H1 (cell line): Measurements from ENCODE around the gene CPT1A. TPM values are rescaled to one million over a fixed set of nuclear protein-coding genes. Genes with fewer than 3 reads are reported as not detected.

ENCODE experiments used
- CTCF ChIA-PET: fragments of 300-600 bp; sonication (Branson Sonifier 250); formaldehyde crosslinking; loops from one replicate; lab custom pipeline; 2021; ENCODE audit not compliant: partially characterized antibody; lab: Charles Lee
- POLR2A ChIA-PET: fragments of 300-600 bp; sonication (Branson Sonifier 250); formaldehyde crosslinking; loops from one replicate; lab custom pipeline; 2021; ENCODE audit warnings: inconsistent platforms; ENCODE audit not compliant: partially characterized antibody; lab: Charles Lee
- DNase-seq, 2 experiments: peaks; one replicate each; pipeline versions ENCODE4 v3.0.0 to v3.0.0-alpha.2; 2010 to 2022; ENCODE audit warnings: low spot score in 2 of 2, low read depth in 1 of 2, mixed read lengths in 1 of 2
- FAIRE-seq: peaks from 2 replicates; lab custom pipeline; 2011; peaks lifted over from hg19 to GRCh38; lab: Jason Lieb, UNC
- H2AFZ ChIP-seq: 2 replicates; pipeline ENCODE4 v1.8.1; 2012; ENCODE audit warnings: low read length, inconsistent platforms
- H2AK5ac ChIP-seq: 2 replicates; pipeline ENCODE4 v1.6.1; 2013; ENCODE audit warnings: low read depth, low read length
- H2BK120ac ChIP-seq: replicated peaks from 2 replicates; pipeline ENCODE3; 2013; ENCODE audit warnings: low read depth, low read length, inconsistent platforms
- H2BK12ac ChIP-seq: 2 replicates; pipeline ENCODE4 v1.6.1; 2013; ENCODE audit warnings: low read depth, low read length
- H2BK15ac ChIP-seq: 2 replicates; pipeline ENCODE4 v1.6.1; 2013; ENCODE audit warnings: low read length
- H2BK20ac ChIP-seq: 2 replicates; pipeline ENCODE4 v1.6.1; 2013; ENCODE audit warnings: low read length
- H2BK5ac ChIP-seq: 2 replicates; pipeline ENCODE4 v1.6.1; 2013; ENCODE audit warnings: low read depth, low read length
- H3K14ac ChIP-seq: 2 replicates; pipeline ENCODE4 v1.6.1; 2013; ENCODE audit warnings: inconsistent platforms; ENCODE audit not compliant: insufficient read length
- H3K18ac ChIP-seq: 2 replicates; pipeline ENCODE4 v1.6.1; 2013; ENCODE audit warnings: low read length; ENCODE audit errors: extremely low read depth
- H3K23ac ChIP-seq: 2 replicates; pipeline ENCODE4 v1.6.1; 2013; ENCODE audit warnings: inconsistent platforms; ENCODE audit not compliant: insufficient read length
- H3K23me2 ChIP-seq: 2 replicates; pipeline ENCODE4 v1.6.1; 2013; ENCODE audit warnings: low read depth, low read length
- H3K27ac ChIP-seq: 2 replicates; pipeline ENCODE4 v1.6.1; 2011; ENCODE audit warnings: low read depth, low read length, inconsistent platforms
- H3K27me3 ChIP-seq, 4 experiments: replicated peaks in 1 of 4; 1 replicate in 1 of 4; 2 replicates in 3 of 4; pipeline versions ENCODE4 v1.6.1 to v1.8.1; 2011 to 2013; ENCODE audit warnings: low read length in 3 of 4, mild to moderate bottlenecking in 3 of 4, inconsistent platforms in 2 of 4, mixed read lengths in 2 of 4, moderate library complexity in 1 of 4; ENCODE audit not compliant: control insufficient read depth in 3 of 4, insufficient read depth in 3 of 4; ENCODE audit errors: extremely low read depth in 1 of 4
- H3K36me3 ChIP-seq, 4 experiments: 2 replicates each; pipeline versions ENCODE4 v1.6.1 to v1.8.1; 2011 to 2013; ENCODE audit warnings: mild to moderate bottlenecking in 4 of 4, low read length in 3 of 4, moderate library complexity in 2 of 4, control low read depth in 1 of 4, inconsistent platforms in 1 of 4; ENCODE audit not compliant: insufficient read depth in 4 of 4, control insufficient read depth in 2 of 4
- H3K4ac ChIP-seq: replicated peaks from 2 replicates; pipeline ENCODE3; 2013; ENCODE audit warnings: low read length, low read depth, mixed read lengths, inconsistent platforms; ENCODE audit not compliant: insufficient read length
- H3K4me1 ChIP-seq, 4 experiments: replicated peaks in 1 of 4; 1 replicate in 1 of 4; 2 replicates in 3 of 4; pipeline versions ENCODE4 v1.6.1 to v1.8.1; 2011 to 2013; ENCODE audit warnings: low read length in 3 of 4, inconsistent platforms in 2 of 4, mixed read lengths in 1 of 4; ENCODE audit not compliant: insufficient read depth in 4 of 4, control insufficient read depth in 3 of 4
- H3K4me2 ChIP-seq, 2 experiments: 2 replicates each; pipeline versions ENCODE4 v1.6.1 to v1.8.1; 2011 to 2013; ENCODE audit warnings: low read depth in 2 of 2, low read length in 2 of 2, control low read depth in 1 of 2, inconsistent platforms in 1 of 2, mild to moderate bottlenecking in 1 of 2; ENCODE audit not compliant: insufficient read depth in 1 of 2
- H3K4me3 ChIP-seq, 4 experiments: fragments of 200-600, 300-600 bp in 1 of 4; sonication (generic), shearing (Covaris generic), sonication (Bioruptor Twin) in 1 of 4; 2 replicates each; pipeline versions ENCODE4 v1.5.1 to v1.8.1; 2011 to 2016; ENCODE audit warnings: low read length in 4 of 4, low read depth in 3 of 4, control low read depth in 2 of 4, inconsistent platforms in 2 of 4, mild to moderate bottlenecking in 2 of 4, mixed read lengths in 1 of 4, moderate library complexity in 1 of 4; ENCODE audit not compliant: insufficient read depth in 2 of 4; ENCODE audit errors: extremely low read depth in 1 of 4
- H3K56ac ChIP-seq: replicated peaks from 2 replicates; pipeline ENCODE3; 2013; ENCODE audit warnings: low read depth, mild to moderate bottlenecking, mixed read lengths, low read length, inconsistent platforms; ENCODE audit not compliant: insufficient read length
- H3K79me1 ChIP-seq: 2 replicates; pipeline ENCODE4 v1.6.1; 2013; ENCODE audit warnings: low read depth, low read length, control low read depth
- H3K79me2 ChIP-seq, 2 experiments: 2 replicates each; pipeline versions ENCODE4 v1.6.1 to v1.8.1; 2012 to 2013; ENCODE audit warnings: low read length in 2 of 2, mild to moderate bottlenecking in 2 of 2, inconsistent platforms in 1 of 2; ENCODE audit not compliant: insufficient read depth in 2 of 2, control insufficient read depth in 1 of 2
- H3K9ac ChIP-seq, 4 experiments: replicated peaks in 1 of 4; 1 replicate in 1 of 4; 2 replicates in 3 of 4; pipeline versions ENCODE4 v1.6.1 to v1.8.1; 2011 to 2013; ENCODE audit warnings: low read depth in 3 of 4, low read length in 3 of 4, control low read depth in 2 of 4, mild to moderate bottlenecking in 2 of 4, moderate library complexity in 2 of 4, inconsistent platforms in 1 of 4; ENCODE audit errors: extremely low read depth in 1 of 4
- H3K9me3 ChIP-seq, 2 experiments: 2 replicates each; pipeline versions ENCODE4 v1.6.1 to v1.8.1; 2012 to 2013; ENCODE audit warnings: mild to moderate bottlenecking in 2 of 2, moderate library complexity in 2 of 2, control low read depth in 1 of 2, inconsistent platforms in 1 of 2, low read depth in 1 of 2, low read length in 1 of 2, mixed read lengths in 1 of 2; ENCODE audit not compliant: insufficient read depth in 2 of 2
- H4K20me1 ChIP-seq, 2 experiments: replicated peaks in 1 of 2; 2 replicates each; pipeline versions ENCODE3 to v1.8.1; 2011 to 2013; ENCODE audit warnings: inconsistent platforms in 2 of 2, low read length in 2 of 2, mild to moderate bottlenecking in 1 of 2; ENCODE audit not compliant: insufficient read depth in 2 of 2, control insufficient read depth in 1 of 2
- H4K5ac ChIP-seq: 2 replicates; pipeline ENCODE4 v1.6.1; 2013; ENCODE audit warnings: low read length, low read depth, mixed read lengths, inconsistent platforms; ENCODE audit not compliant: insufficient read length
- H4K8ac ChIP-seq: 2 replicates; pipeline ENCODE4 v1.8.0; 2013; ENCODE audit warnings: mild to moderate bottlenecking, moderate library complexity, low read length, inconsistent platforms; ENCODE audit not compliant: insufficient read depth; ENCODE audit errors: extremely low read depth
- H4K91ac ChIP-seq: replicated peaks from 2 replicates; pipeline ENCODE3; 2013; ENCODE audit warnings: low read length, mixed read lengths, inconsistent platforms; ENCODE audit not compliant: insufficient read length
- CHD2 ChIP-seq: IDR thresholded peaks from 2 replicates; pipeline ENCODE4 v1.6.1; 2012; ENCODE audit warnings: low read length, improper control_type of control experiment
- FOSL1 ChIP-seq: IDR thresholded peaks from 2 replicates; pipeline ENCODE4 v1.6.1; 2011; ENCODE audit warnings: mild to moderate bottlenecking, low read depth, low read length, moderate library complexity; ENCODE audit not compliant: insufficient read depth
- SRF ChIP-seq: IDR thresholded peaks from 2 replicates; pipeline ENCODE4 v1.6.1; 2011; ENCODE audit warnings: mild to moderate bottlenecking, low read depth, low read length, moderate library complexity
- WGBS, 2 experiments: shearing (Covaris generic) in 1 of 2; methylation state at CpG; one replicate each; pipeline versions ENCODE4 v1.1.6 to v1.1.7; 2013 to 2015; ENCODE audit warnings: low lambda C conversion rate in 2 of 2, mixed read lengths in 2 of 2, inconsistent platforms in 1 of 2, low coverage in 1 of 2, missing lambda C conversion rate in 1 of 2; ENCODE audit not compliant: insufficient replicate concordance in 2 of 2, insufficient coverage in 1 of 2, insufficient read length in 1 of 2; ENCODE audit errors: extremely low coverage in 1 of 2, missing lambda C conversion rate in 1 of 2; 5-methylcytosine and 5-hydroxymethylcytosine counted together
- polyA plus RNA-seq, 7 experiments: library from polyadenylated mRNA; depleted of rRNA in 3 of 7; stranded (reverse) in 5 of 7; unstranded in 2 of 7; fragments of >200 nt in 5 of 7; fragments of 200-250 nt in 2 of 7; gene quantifications; 1 replicate in 5 of 7; 2 replicates in 1 of 7; 4 replicates in 1 of 7; pipeline versions ENCODE4 v1.2.1 to v1.2.3, GENCODE V29; 2011 to 2013; ENCODE audit warnings: missing spikeins in 2 of 7, mixed read lengths in 2 of 7
- total RNA-seq: library from RNA; stranded (reverse); fragmentation: NEBNext Ultra II Directional; extraction: Animal tissue kit (Norgen Biotek cat#: 25700); gene quantifications from 2 replicates; pipeline ENCODE4 v1.2.1, GENCODE V29; 2021

The CPT1A gene
- total and polyA plus RNA-seq, 2 of the 8 experiments (the other 6 are each of a cell fraction or from before 2014, with no cell fraction given): 2.9 to 12.2 TPM

DNA sequence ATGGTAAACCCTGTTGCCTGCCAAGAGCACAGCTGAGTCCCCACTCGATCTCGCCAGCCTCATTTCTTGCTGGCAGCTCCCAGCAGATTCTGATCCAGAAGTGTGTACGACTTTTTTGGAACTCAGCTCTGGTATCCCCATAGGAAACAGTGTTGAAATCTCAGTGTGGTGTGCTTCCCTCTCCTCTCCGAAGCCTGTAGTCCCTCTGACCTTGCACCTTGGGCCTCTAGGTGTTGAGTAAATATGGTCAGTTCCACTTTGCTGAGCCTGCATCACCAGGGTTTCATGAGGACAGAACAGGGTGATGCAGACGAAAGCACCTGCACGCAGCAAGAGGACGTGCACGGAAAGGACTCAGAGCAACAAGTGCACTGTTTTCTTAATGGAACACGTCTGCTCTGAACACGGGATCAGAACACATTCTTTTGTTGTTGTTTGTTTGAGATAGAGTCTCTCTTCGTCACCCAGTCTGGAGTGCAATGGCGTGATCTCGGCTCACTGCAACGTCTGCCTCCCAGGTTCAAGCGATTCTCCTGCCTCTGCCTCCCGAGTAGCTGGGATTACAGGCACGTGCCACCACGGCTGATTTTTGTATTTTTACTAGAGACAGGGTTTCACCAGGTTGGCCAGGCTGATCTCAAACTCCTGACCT is 3.8 kb upstream of the CPT1A start:
- no peak overlapping the region for H3K14ac ChIP-seq
- no peak overlapping the region for H4K8ac ChIP-seq
- H3K56ac ChIP-seq: no peak overlapping the region
- peak overlapping the region; percentile 68; the same call in 1 of the 2 replicates for H2BK12ac ChIP-seq
- H3K4me3 ChIP-seq: no peak overlapping the region
- H3K4ac ChIP-seq: no peak overlapping the region
- H3K9me3 ChIP-seq: no peaks in the 10 kb centered on the region
- WGBS, 2 experiments: 84% methylated on average over 18 of the region's 18 CpGs; no CpG with 5 or more reads in 1 of the 2 experiments
- ChIA-PET POLR2A (interaction anchor here (2.2 kb wide), 1 partner anchor 9 kb away, joined by 10 read pairs; no protein-coding TSS in a partner anchor), CTCF (interaction anchor here (0.7 to 3.4 kb wide), 5 partner anchors 9 to 243 kb away, joined by 3 to 11 read pairs (median 3); no protein-coding TSS in a partner anchor)
- H3K27me3 ChIP-seq: peaks cover 27 to 55% (median 47%) of the 10 kb centered on the region in 4 experiments
- H2BK15ac ChIP-seq: no peak overlapping the region
- no peak overlapping the region for H3K18ac ChIP-seq
- no peak overlapping the region for H4K5ac ChIP-seq
- FAIRE-seq (no peak), DNase-seq (no peak)
- no peaks in the 10 kb centered on the region for H3K79me1 ChIP-seq
- 0 out of 2 replicates have a peak overlapping the region, but pooled peaks have one; percentile 75 for H2AK5ac ChIP-seq
- H2BK120ac ChIP-seq: no peak overlapping the region
- no peak overlapping the region for H3K4me2 ChIP-seq
- H4K91ac ChIP-seq: no peak overlapping the region
- H2BK20ac ChIP-seq: no peak overlapping the region
- peaks cover 0 to 4% of the 10 kb centered on the region in 2 experiments for H4K20me1 ChIP-seq
- no peaks in the 10 kb centered on the region for H3K36me3 ChIP-seq
- no peak overlapping the region for H2BK5ac ChIP-seq
- H3K4me1 ChIP-seq: peaks cover 3 to 8% (median 6%) of the 10 kb centered on the region in 4 experiments; a peak in 6 of 7 replicates
- no peaks in the 10 kb centered on the region for H3K79me2 ChIP-seq
- peaks cover 16% of the 10 kb centered on the region; the same call in 1 of the 2 replicates for H3K23me2 ChIP-seq
- no peak overlapping the region for H2AFZ ChIP-seq
- no peak overlapping the region; a peak in 1 of 7 replicates for H3K9ac ChIP-seq
- H3K23ac ChIP-seq: no peak overlapping the region
- H3K27ac ChIP-seq: no peak overlapping the region
- TF ChIP-seq FOSL1 (no peak), SRF (no peak), CHD2 (no peak)
